ENCODE data around the gene AJAP1.

The AJAP1 gene

DNA sequence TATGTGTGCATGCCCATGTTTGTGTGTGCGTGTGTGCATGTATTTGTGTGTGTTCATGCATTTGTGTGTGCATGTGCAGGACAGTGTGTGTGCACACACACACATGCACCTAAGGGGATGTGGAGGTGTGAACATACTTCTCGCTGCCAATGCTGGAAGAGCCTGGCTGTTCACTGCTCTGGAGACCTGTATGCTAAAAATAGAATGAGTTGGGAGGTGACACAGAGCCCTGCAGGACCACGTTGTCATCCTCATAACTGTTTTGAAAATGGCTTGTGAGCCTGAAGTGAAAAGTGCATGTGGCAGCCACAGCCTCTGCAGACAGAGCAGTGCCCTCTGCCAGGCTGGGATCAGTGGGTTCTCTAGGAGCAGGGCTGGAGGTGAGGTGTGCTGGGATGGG, 95.8 kb downstream of the AJAP1 start:
- Histone ChIP-seq H3K36me3 (replicated peaks in 1 of 2; ENCODE audit: control insufficient read depth in 2 of 2, insufficient read depth in 2 of 2, low read length in 2 of 2) (no peaks in the 10 kb centered on the region), H3K27me3 (ENCODE audit: control insufficient read depth in 3 of 3, insufficient read depth in 3 of 3, low read depth in 1 of 3, low read length in 3 of 3) (no peaks in the 10 kb centered on the region), H4K8ac (ENCODE audit: low read depth, low read length) (no peak overlapping the region), H2AFZ (ENCODE audit: low read length) (no peak overlapping the region), H3K23ac (ENCODE audit: low read depth, low read length, poor library complexity) (no peak overlapping the region), H3K18ac (ENCODE audit: low read length) (no peak overlapping the region), H2AK5ac (ENCODE audit: low read depth, low read length) (no peak overlapping the region), H3K4me3 (ENCODE audit: low read length in 2 of 2) (no peak overlapping the region), H3K4ac (ENCODE audit: low read length) (no peak overlapping the region), H2BK5ac (ENCODE audit: low read length) (no peak overlapping the region), H4K91ac (ENCODE audit: low read depth, low read length, poor library complexity) (no peak overlapping the region), H3K14ac (ENCODE audit: low read length) (no peak overlapping the region), H3K79me1 (ENCODE audit: low read depth, low read length) (no peaks in the 10 kb centered on the region), H2BK15ac (ENCODE audit: low read length) (no peak overlapping the region), H3K4me1 (ENCODE audit: control insufficient read depth in 2 of 2, insufficient read depth in 1 of 2, low read depth in 1 of 2, low read length in 2 of 2) (peaks cover 0 to 1% of the 10 kb centered on the region in 2 donors), H2BK12ac (ENCODE audit: low read length) (no peak overlapping the region), H3K9me3 (replicated peaks in 1 of 2; ENCODE audit: control insufficient read depth in 2 of 2, insufficient read depth in 1 of 2, low read depth in 1 of 2, low read length in 2 of 2) (peaks cover 0 to 5% of the 10 kb centered on the region in 2 donors), H2BK120ac (ENCODE audit: low read depth, low read length) (no peak overlapping the region), H3K4me2 (ENCODE audit: insufficient read depth, low read length, poor library complexity, severe bottlenecking) (no peak overlapping the region), H3K9ac (ENCODE audit: low read depth, low read length, poor library complexity) (no peak overlapping the region), H3K27ac (replicated peaks; ENCODE audit: low read length) (no peak overlapping the region)
- no CpG with 5 or more reads among the region's 3 CpGs for whole genome bisulfite sequencing, 2 donors (ENCODE audit: extremely low coverage in 2 of 2, insufficient read length in 2 of 2, insufficient replicate concordance in 1 of 2)
- DNase-seq (ENCODE audit: low spot score): no peak

- WGBS, 2 donors (ENCODE audit: extremely low coverage in 2 of 2, insufficient read length in 2 of 2, insufficient replicate concordance in 1 of 2): no CpG with 5 or more reads among the region's 4 CpGs
- Histone ChIP-seq H2AK5ac (ENCODE audit: low read depth, low read length) (no peak overlapping the region), H4K91ac (ENCODE audit: low read depth, low read length, poor library complexity) (no peak overlapping the region)
Observed at GRCh38 chr1:4752059-4752458, 97.7 kb downstream of the AJAP1 start.

GRCh38 chr1:4754816-4755215, 100.4 kb downstream of the AJAP1 start:
- DNase-seq (ENCODE audit: low spot score): no peak
- Histone ChIP-seq H2AFZ (ENCODE audit: low read length) (no peak overlapping the region), H3K27ac (replicated peaks; ENCODE audit: low read length) (no peak overlapping the region), H2BK5ac (ENCODE audit: low read length) (no peak overlapping the region), H3K4me3 (ENCODE audit: low read length in 2 of 2) (peak overlapping the region in 1 of 2 donors; percentile 12), H3K9me3 (replicated peaks in 1 of 2; ENCODE audit: control insufficient read depth in 2 of 2, insufficient read depth in 1 of 2, low read depth in 1 of 2, low read length in 2 of 2) (peaks cover 0 to 7% of the 10 kb centered on the region in 2 donors), H3K14ac (ENCODE audit: low read length) (no peak overlapping the region), H3K79me1 (ENCODE audit: low read depth, low read length) (no peaks in the 10 kb centered on the region), H4K8ac (ENCODE audit: low read depth, low read length) (no peak overlapping the region), H3K27me3 (ENCODE audit: control insufficient read depth in 3 of 3, insufficient read depth in 3 of 3, low read depth in 1 of 3, low read length in 3 of 3) (no peaks in the 10 kb centered on the region), H4K91ac (ENCODE audit: low read depth, low read length, poor library complexity) (no peak overlapping the region), H3K4ac (ENCODE audit: low read length) (no peak overlapping the region), H2BK15ac (ENCODE audit: low read length) (no peak overlapping the region), H2AK5ac (ENCODE audit: low read depth, low read length) (no peak overlapping the region), H3K23ac (ENCODE audit: low read depth, low read length, poor library complexity) (no peak overlapping the region), H3K18ac (ENCODE audit: low read length) (peak overlapping the region; percentile 9), H3K4me2 (ENCODE audit: insufficient read depth, low read length, poor library complexity, severe bottlenecking) (no peak overlapping the region), H2BK120ac (ENCODE audit: low read depth, low read length) (no peak overlapping the region), H3K36me3 (replicated peaks in 1 of 2; ENCODE audit: control insufficient read depth in 2 of 2, insufficient read depth in 2 of 2, low read length in 2 of 2) (no peaks in the 10 kb centered on the region), H3K9ac (ENCODE audit: low read depth, low read length, poor library complexity) (no peak overlapping the region), H3K4me1 (ENCODE audit: control insufficient read depth in 2 of 2, insufficient read depth in 1 of 2, low read depth in 1 of 2, low read length in 2 of 2) (peaks cover 0 to 17% of the 10 kb centered on the region in 2 donors), H2BK12ac (ENCODE audit: low read length) (no peak overlapping the region)
- no CpG with 5 or more reads among the region's 2 CpGs for WGBS, 2 donors (ENCODE audit: extremely low coverage in 2 of 2, insufficient read length in 2 of 2, insufficient replicate concordance in 1 of 2)

More at GRCh38 chr1:4752059-4752458, 97.7 kb downstream of the AJAP1 start:
- H4K8ac ChIP-seq (ENCODE audit: low read depth, low read length): no peak overlapping the region
- no peak overlapping the region for H3K23ac ChIP-seq (ENCODE audit: low read depth, low read length, poor library complexity)
- H3K4me3 ChIP-seq (ENCODE audit: low read length in 2 of 2): no peak overlapping the region
- no peak overlapping the region for H3K9ac ChIP-seq (ENCODE audit: low read depth, low read length, poor library complexity)
- peaks cover 0 to 5% of the 10 kb centered on the region in 2 donors for H3K9me3 ChIP-seq (replicated peaks in 1 of 2; ENCODE audit: control insufficient read depth in 2 of 2, insufficient read depth in 1 of 2, low read depth in 1 of 2, low read length in 2 of 2)
- no peaks in the 10 kb centered on the region for H3K36me3 ChIP-seq (replicated peaks in 1 of 2; ENCODE audit: control insufficient read depth in 2 of 2, insufficient read depth in 2 of 2, low read length in 2 of 2)
- H3K14ac ChIP-seq (ENCODE audit: low read length): no peak overlapping the region
- H3K27me3 ChIP-seq (ENCODE audit: control insufficient read depth in 3 of 3, insufficient read depth in 3 of 3, low read depth in 1 of 3, low read length in 3 of 3): no peaks in the 10 kb centered on the region
- no peak overlapping the region for H3K4me2 ChIP-seq (ENCODE audit: insufficient read depth, low read length, poor library complexity, severe bottlenecking)
- H3K4ac ChIP-seq (ENCODE audit: low read length): no peak overlapping the region
- no peak overlapping the region for H2BK15ac ChIP-seq (ENCODE audit: low read length)
- H2AFZ ChIP-seq (ENCODE audit: low read length): no peak overlapping the region
- DNase-seq (ENCODE audit: low spot score): no peak
- H3K4me1 ChIP-seq (ENCODE audit: control insufficient read depth in 2 of 2, insufficient read depth in 1 of 2, low read depth in 1 of 2, low read length in 2 of 2): peaks cover 0 to 17% of the 10 kb centered on the region in 2 donors
- H2BK5ac ChIP-seq (ENCODE audit: low read length): no peak overlapping the region
- no peak overlapping the region for H3K18ac ChIP-seq (ENCODE audit: low read length)
- no peak overlapping the region for H2BK120ac ChIP-seq (ENCODE audit: low read depth, low read length)
- no peak overlapping the region for H2BK12ac ChIP-seq (ENCODE audit: low read length)
- H3K79me1 ChIP-seq (ENCODE audit: low read depth, low read length): no peaks in the 10 kb centered on the region
- no peak overlapping the region for H3K27ac ChIP-seq (replicated peaks; ENCODE audit: low read length)

DNA sequence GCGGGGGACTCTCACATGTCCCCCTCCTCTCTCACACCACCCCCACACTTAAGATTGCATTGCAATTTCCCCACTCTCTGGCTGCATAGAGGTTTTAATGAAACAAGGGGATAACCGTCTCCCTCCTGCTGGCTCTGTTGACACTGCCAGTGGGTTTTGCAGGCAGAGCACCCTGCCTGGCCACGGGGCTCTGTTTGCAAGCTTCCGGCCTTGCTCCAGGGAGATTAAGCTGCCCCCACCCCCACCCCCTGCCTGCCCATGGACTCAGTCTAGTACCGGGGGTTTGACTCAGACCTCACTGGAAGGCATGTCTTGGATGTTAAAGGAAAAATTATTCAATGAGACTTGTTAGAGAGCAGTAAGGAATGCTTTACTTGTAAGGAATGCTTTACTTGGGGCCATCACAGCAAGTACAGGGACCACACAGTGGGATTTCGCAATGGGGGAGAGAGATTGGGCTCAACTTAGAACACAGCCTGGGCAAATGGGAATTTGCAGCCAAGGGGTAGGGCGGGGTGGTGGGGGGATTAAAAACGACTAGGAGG, 101.0 kb downstream of the AJAP1 start:
- Histone ChIP-seq H3K4me1 (ENCODE audit: control insufficient read depth in 2 of 2, insufficient read depth in 1 of 2, low read depth in 1 of 2, low read length in 2 of 2) (peaks cover 0 to 17% of the 10 kb centered on the region in 2 donors), H3K18ac (ENCODE audit: low read length) (no peak overlapping the region), H3K27ac (replicated peaks; ENCODE audit: low read length) (no peak overlapping the region), H4K8ac (ENCODE audit: low read depth, low read length) (no peak overlapping the region), H3K4me2 (ENCODE audit: insufficient read depth, low read length, poor library complexity, severe bottlenecking) (no peak overlapping the region), H3K36me3 (replicated peaks in 1 of 2; ENCODE audit: control insufficient read depth in 2 of 2, insufficient read depth in 2 of 2, low read length in 2 of 2) (no peaks in the 10 kb centered on the region), H2AFZ (ENCODE audit: low read length) (no peak overlapping the region), H2AK5ac (ENCODE audit: low read depth, low read length) (no peak overlapping the region), H3K4ac (ENCODE audit: low read length) (no peak overlapping the region), H3K9ac (ENCODE audit: low read depth, low read length, poor library complexity) (no peak overlapping the region), H3K79me1 (ENCODE audit: low read depth, low read length) (no peaks in the 10 kb centered on the region), H3K23ac (ENCODE audit: low read depth, low read length, poor library complexity) (no peak overlapping the region), H2BK12ac (ENCODE audit: low read length) (no peak overlapping the region), H2BK15ac (ENCODE audit: low read length) (no peak overlapping the region), H3K9me3 (replicated peaks in 1 of 2; ENCODE audit: control insufficient read depth in 2 of 2, insufficient read depth in 1 of 2, low read depth in 1 of 2, low read length in 2 of 2) (peaks cover 0 to 7% of the 10 kb centered on the region in 2 donors), H2BK5ac (ENCODE audit: low read length) (no peak overlapping the region), H3K14ac (ENCODE audit: low read length) (no peak overlapping the region), H3K4me3 (ENCODE audit: low read length in 2 of 2) (no peak overlapping the region), H4K91ac (ENCODE audit: low read depth, low read length, poor library complexity) (no peak overlapping the region), H3K27me3 (ENCODE audit: control insufficient read depth in 3 of 3, insufficient read depth in 3 of 3, low read depth in 1 of 3, low read length in 3 of 3) (no peaks in the 10 kb centered on the region), H2BK120ac (ENCODE audit: low read depth, low read length) (no peak overlapping the region)
- no CpG with 5 or more reads among the region's 8 CpGs for WGBS, 2 donors (ENCODE audit: extremely low coverage in 2 of 2, insufficient read length in 2 of 2, insufficient replicate concordance in 1 of 2)
- no peak for DNase-seq (ENCODE audit: low spot score)

Measured in neuronal stem cell (in vitro differentiated cells).